ENCODE results near the gene ADCY2. TPM values are rescaled to one million over a fixed set of nuclear protein-coding genes. Genes with fewer than 3 reads are reported as not detected.

Gene ADCY2
- total RNA-seq, 1 experiment from 2014 or later = not detected

DNA sequence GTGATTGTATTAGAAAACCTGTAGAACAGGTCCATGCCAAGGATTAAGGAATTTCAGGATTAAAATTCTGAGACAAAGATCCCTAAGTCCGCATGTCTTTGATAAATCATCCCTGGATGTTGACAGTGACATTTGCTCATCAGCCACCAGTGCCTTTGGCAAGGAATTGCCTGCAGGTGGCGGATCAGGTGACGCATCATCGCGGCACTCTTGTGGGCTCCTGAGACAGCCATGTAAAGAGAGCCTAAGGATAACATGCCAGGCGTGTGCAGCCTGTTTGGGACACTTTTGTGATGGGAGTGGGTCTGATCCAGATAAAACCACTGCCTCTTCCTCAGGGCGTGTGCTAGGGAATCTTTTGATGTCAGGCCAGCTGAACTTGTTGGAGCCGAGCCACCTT, 40.6 kb downstream of the ADCY2 start:
- H3K36me3 Mint-ChIP-seq (ENCODE audit: insufficient read depth, unreplicated experiment) = no peaks in the 10 kb centered on the region
- ChIA-PET CTCF (no interaction called here), POLR2A (no interaction called here)
- intact Hi-C loops (cut with micrococcal nuclease) = no loop called here
- TF ChIP-seq, protein P1, sequence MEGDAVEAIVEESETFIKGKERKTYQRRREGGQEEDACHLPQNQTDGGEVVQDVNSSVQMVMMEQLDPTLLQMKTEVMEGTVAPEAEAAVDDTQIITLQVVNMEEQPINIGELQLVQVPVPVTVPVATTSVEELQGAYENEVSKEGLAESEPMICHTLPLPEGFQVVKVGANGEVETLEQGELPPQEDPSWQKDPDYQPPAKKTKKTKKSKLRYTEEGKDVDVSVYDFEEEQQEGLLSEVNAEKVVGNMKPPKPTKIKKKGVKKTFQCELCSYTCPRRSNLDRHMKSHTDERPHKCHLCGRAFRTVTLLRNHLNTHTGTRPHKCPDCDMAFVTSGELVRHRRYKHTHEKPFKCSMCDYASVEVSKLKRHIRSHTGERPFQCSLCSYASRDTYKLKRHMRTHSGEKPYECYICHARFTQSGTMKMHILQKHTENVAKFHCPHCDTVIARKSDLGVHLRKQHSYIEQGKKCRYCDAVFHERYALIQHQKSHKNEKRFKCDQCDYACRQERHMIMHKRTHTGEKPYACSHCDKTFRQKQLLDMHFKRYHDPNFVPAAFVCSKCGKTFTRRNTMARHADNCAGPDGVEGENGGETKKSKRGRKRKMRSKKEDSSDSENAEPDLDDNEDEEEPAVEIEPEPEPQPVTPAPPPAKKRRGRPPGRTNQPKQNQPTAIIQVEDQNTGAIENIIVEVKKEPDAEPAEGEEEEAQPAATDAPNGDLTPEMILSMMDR (IDR thresholded peaks at IDR 0.05; ENCODE audit: unreplicated experiment) = no peak
- no TSS peak for BruUV-seq (replicated peaks)
- no peak for DNase-seq (ENCODE audit: unreplicated experiment)
- H3K4me3 Mint-ChIP-seq (ENCODE audit: unreplicated experiment) = no peak overlapping the region
- H3K27me3 Mint-ChIP-seq (ENCODE audit: insufficient read depth, unreplicated experiment) = peaks cover under 1% of the 10 kb centered on the region
- peaks cover 7% of the 10 kb centered on the region for H3K9me3 Mint-ChIP-seq (ENCODE audit: unreplicated experiment)
- H3K27ac Mint-ChIP-seq (ENCODE audit: low read depth, unreplicated experiment) = no peak overlapping the region
- H3K4me1 Mint-ChIP-seq (ENCODE audit: insufficient read depth, unreplicated experiment) = no peaks in the 10 kb centered on the region

DNA sequence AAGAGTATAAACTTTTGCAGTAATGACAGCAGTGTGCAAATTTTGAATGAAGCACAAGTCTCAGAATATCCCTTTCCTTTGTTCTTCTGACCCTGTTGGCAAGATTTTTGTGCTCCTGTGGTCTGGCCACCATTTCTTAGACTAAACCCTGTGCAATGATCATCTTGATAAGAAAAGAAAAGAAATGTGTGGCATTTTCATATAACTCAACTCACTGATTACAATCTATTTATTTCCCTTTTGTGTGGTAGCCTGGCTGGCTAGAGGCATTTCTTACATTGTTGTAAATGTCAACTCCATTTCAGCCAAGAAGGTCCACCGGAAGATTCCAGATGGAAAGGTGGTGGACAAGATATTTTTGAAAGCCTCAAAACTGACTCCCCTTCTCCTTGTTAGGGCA, 41.9 kb downstream of the ADCY2 start:
- H3K4me3 Mint-ChIP-seq (ENCODE audit: unreplicated experiment) = no peak overlapping the region
- no peak overlapping the region for H3K27ac Mint-ChIP-seq (ENCODE audit: low read depth, unreplicated experiment)
- intact Hi-C loops (cut with micrococcal nuclease) = no loop called here
- BruUV-seq (replicated peaks) = no TSS peak
- peaks cover 15% of the 10 kb centered on the region for H3K9me3 Mint-ChIP-seq (ENCODE audit: unreplicated experiment)
- POLR2A ChIA-PET = no interaction called here
- CTCF ChIA-PET = no interaction called here
- H3K4me1 Mint-ChIP-seq (ENCODE audit: insufficient read depth, unreplicated experiment) = no peaks in the 10 kb centered on the region
- TF ChIP-seq, protein P1 (IDR thresholded peaks at IDR 0.05; ENCODE audit: unreplicated experiment) = no peak
- peaks cover 11% of the 10 kb centered on the region for H3K27me3 Mint-ChIP-seq (ENCODE audit: insufficient read depth, unreplicated experiment)
- DNase-seq (ENCODE audit: unreplicated experiment) = no peak
- no peaks in the 10 kb centered on the region for H3K36me3 Mint-ChIP-seq (ENCODE audit: insufficient read depth, unreplicated experiment)

DNA sequence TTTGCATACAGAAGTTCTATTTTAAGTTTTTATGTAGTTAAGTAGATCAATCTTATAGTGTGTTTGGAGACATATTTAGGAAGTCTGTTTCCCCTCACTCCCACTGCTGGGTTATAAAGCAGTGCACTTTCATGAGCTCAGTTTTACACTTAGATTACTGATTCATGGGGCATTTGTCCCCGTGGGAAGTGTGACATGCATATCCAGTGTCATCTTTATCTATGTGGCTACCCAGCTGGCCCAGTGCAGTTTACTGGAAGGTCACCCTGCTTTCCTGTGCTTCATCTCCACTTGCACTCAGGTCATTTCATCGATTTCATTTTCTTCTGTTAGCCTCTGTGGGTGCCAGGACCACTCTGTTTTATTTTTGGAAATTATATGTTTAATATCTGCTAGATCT, 49.1 kb downstream of the ADCY2 start:
- Mint-ChIP-seq H3K9me3 (ENCODE audit: unreplicated experiment) (peaks cover 7% of the 10 kb centered on the region), H3K4me3 (ENCODE audit: unreplicated experiment) (no peak overlapping the region)
- POLR2A ChIA-PET = no interaction called here

DNA sequence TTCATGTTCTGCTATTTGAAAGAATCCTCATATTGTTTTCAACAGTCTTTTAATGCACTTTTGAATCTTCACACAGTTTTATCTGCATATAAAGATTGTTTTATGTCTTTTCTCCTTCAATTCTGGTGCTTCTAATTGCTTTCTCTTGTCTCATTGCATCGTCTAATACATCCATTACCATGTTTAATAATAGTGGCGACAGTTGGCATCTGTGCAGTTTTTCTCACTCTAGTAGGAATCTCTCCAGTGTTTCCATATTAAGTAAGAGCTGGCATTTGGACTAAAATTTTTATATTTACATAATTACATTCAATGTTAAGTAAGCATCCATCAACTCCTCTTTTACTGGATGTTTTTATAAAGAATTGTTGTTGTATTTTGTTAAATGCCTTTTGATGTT, 49.9 kb downstream of the ADCY2 start:
- Mint-ChIP-seq H3K9me3 (ENCODE audit: unreplicated experiment) (peaks cover 7% of the 10 kb centered on the region), H3K36me3 (ENCODE audit: insufficient read depth, unreplicated experiment) (no peaks in the 10 kb centered on the region), H3K4me3 (ENCODE audit: unreplicated experiment) (no peak overlapping the region), H3K27me3 (ENCODE audit: insufficient read depth, unreplicated experiment) (peaks cover 11% of the 10 kb centered on the region), H3K4me1 (ENCODE audit: insufficient read depth, unreplicated experiment) (no peaks in the 10 kb centered on the region), H3K27ac (ENCODE audit: low read depth, unreplicated experiment) (no peak overlapping the region)
- CTCF ChIA-PET = no interaction called here
- DNase-seq (ENCODE audit: unreplicated experiment) = no peak
- TF ChIP-seq, protein P1 (IDR thresholded peaks at IDR 0.05; ENCODE audit: unreplicated experiment) = no peak
- intact Hi-C loops (cut with micrococcal nuclease) = no loop called here
- no TSS peak for BruUV-seq (replicated peaks)
- POLR2A ChIA-PET = no interaction called here

More for the DNA sequence above, 49.1 kb downstream of the ADCY2 start:
- no peak for DNase-seq (ENCODE audit: unreplicated experiment)
- Mint-ChIP-seq H3K4me1 (ENCODE audit: insufficient read depth, unreplicated experiment) (no peaks in the 10 kb centered on the region), H3K36me3 (ENCODE audit: insufficient read depth, unreplicated experiment) (no peaks in the 10 kb centered on the region), H3K27ac (ENCODE audit: low read depth, unreplicated experiment) (no peak overlapping the region), H3K27me3 (ENCODE audit: insufficient read depth, unreplicated experiment) (peaks cover 11% of the 10 kb centered on the region)
- BruUV-seq (replicated peaks) = no TSS peak
- CTCF ChIA-PET = no interaction called here
- intact Hi-C loops (cut with micrococcal nuclease) = no loop called here
- TF ChIP-seq, protein P1 (IDR thresholded peaks at IDR 0.05; ENCODE audit: unreplicated experiment) = no peak

Measured in MCF 10A (cell line).